B cell (primary cell): Measurements from ENCODE around the gene ABHD13. TPM values are rescaled to one million over a fixed set of nuclear protein-coding genes. Genes with fewer than 3 reads are reported as not detected.
A peak's percentile ranks its signal among the peaks of the same experiment; 100 is the strongest.

ENCODE experiments used
- ATAC-seq: fragments of 200-7000 bp; cut with Tn5 transposase; one replicate; pipeline ENCODE4 v1.10.0; 2021; ENCODE audit warnings: low read depth, mild to moderate bottlenecking, moderate number of reproducible peaks, moderate library complexity
- CTCF ChIA-PET: fragments of 350-600 bp; sonication (Branson Sonifier 250); formaldehyde crosslinking; loops from one replicate; lab custom pipeline; 2021; ENCODE audit warnings: antibody characterized with exemption, inconsistent platforms; lab: Charles Lee
- POLR2A ChIA-PET: fragments of 350-600 bp; sonication (Branson Sonifier 250); formaldehyde crosslinking; loops from one replicate; lab custom pipeline; 2021; ENCODE audit warnings: antibody characterized with exemption; lab: Charles Lee
- DNase-seq: peaks from one replicate; pipeline ENCODE4 v3.0.0; 2013
- H2AFZ ChIP-seq: 2 replicates; pipeline ENCODE4 v1.6.1; 2012; ENCODE audit warnings: mild to moderate bottlenecking, low read depth, low read length; ENCODE audit not compliant: insufficient read depth, poor library complexity, severe bottlenecking
- H3K27ac ChIP-seq, 2 donors: 1 replicate in 1 of 2; 2 replicates in 1 of 2; pipeline ENCODE4 v1.5.1; 2012 to 2013; ENCODE audit warnings: low read length in 2 of 2, mild to moderate bottlenecking in 2 of 2, moderate library complexity in 1 of 2
- H3K27me3 ChIP-seq, 4 experiments: fragments of 200-600 bp in 1 of 4; sonication (generic) in 1 of 4; replicated peaks in 1 of 4; 1 replicate in 2 of 4; 2 replicates in 2 of 4; pipeline versions ENCODE4 v1.6.1 to v1.7.0; 2013 to 2016; ENCODE audit warnings: low read length in 3 of 4, mild to moderate bottlenecking in 2 of 4, mixed read lengths in 1 of 4, moderate library complexity in 1 of 4; ENCODE audit not compliant: insufficient read depth in 4 of 4, control insufficient read depth in 3 of 4; ENCODE audit errors: control extremely low read depth in 1 of 4
- H3K36me3 ChIP-seq, 2 experiments: replicated peaks in 1 of 2; 1 replicate in 1 of 2; 2 replicates in 1 of 2; pipeline versions ENCODE4 v1.6.1 to v1.7.1; 2013; ENCODE audit warnings: low read length in 1 of 2; ENCODE audit not compliant: insufficient read depth in 2 of 2, control insufficient read depth in 1 of 2; ENCODE audit errors: control extremely low read depth in 1 of 2, extremely low read depth in 1 of 2
- H3K4me1 ChIP-seq, 2 donors: fragments of 200-600 bp in 1 of 2; sonication (generic) in 1 of 2; 1 replicate in 1 of 2; 2 replicates in 1 of 2; pipeline versions ENCODE4 v1.5.1 to v1.6.1; 2013 to 2017; ENCODE audit warnings: low read length in 2 of 2; ENCODE audit not compliant: control insufficient read depth in 2 of 2, insufficient read depth in 2 of 2
- H3K4me2 ChIP-seq: replicated peaks from 2 replicates; pipeline ENCODE3; 2012; ENCODE audit warnings: mild to moderate bottlenecking, low read depth, low read length; ENCODE audit not compliant: poor library complexity, severe bottlenecking
- H3K4me3 ChIP-seq, 5 experiments: fragments of 200-600 bp in 1 of 5; sonication (generic) in 1 of 5; 1 replicate in 3 of 5; 2 replicates in 2 of 5; pipeline versions ENCODE4 v1.5.1 to v1.7.0; 2011 to 2016; ENCODE audit warnings: low read length in 4 of 5, mild to moderate bottlenecking in 4 of 5, low read depth in 2 of 5, control low read depth in 1 of 5, moderate library complexity in 1 of 5; ENCODE audit not compliant: insufficient read depth in 1 of 5; ENCODE audit errors: control extremely low read depth in 1 of 5, extremely low read depth in 1 of 5
- H3K79me2 ChIP-seq: fragments of 200-600 bp; sonication (generic); one replicate; pipeline ENCODE4 v1.6.0; 2016; ENCODE audit warnings: low read length; ENCODE audit not compliant: control insufficient read depth, insufficient read depth
- H3K9ac ChIP-seq: fragments of 200-600 bp; sonication (generic); 2 replicates; pipeline ENCODE4 v1.6.1; 2017; ENCODE audit warnings: mild to moderate bottlenecking, low read length, moderate library complexity
- H3K9me3 ChIP-seq, 3 donors: one replicate each; pipeline versions ENCODE4 v1.6.1 to v1.7.1; 2013; ENCODE audit warnings: low read length in 2 of 3; ENCODE audit not compliant: control insufficient read depth in 2 of 3, insufficient read depth in 1 of 3; ENCODE audit errors: control extremely low read depth in 1 of 3
- H4K20me1 ChIP-seq: 2 replicates; pipeline ENCODE4 v1.6.0; 2012; ENCODE audit warnings: mild to moderate bottlenecking, low read length; ENCODE audit not compliant: insufficient read depth, control insufficient read depth, poor library complexity, severe bottlenecking
- H3K27ac Mint-ChIP-seq: one replicate; pipeline ENCODE4 v1.8.0; 2021; ENCODE audit warnings: mixed read lengths
- H3K27me3 Mint-ChIP-seq: one replicate; pipeline ENCODE4 v1.8.0; 2021; ENCODE audit warnings: mixed read lengths
- H3K4me1 Mint-ChIP-seq: one replicate; pipeline ENCODE4 v1.8.0; 2021; ENCODE audit warnings: mixed read lengths
- H3K4me3 Mint-ChIP-seq: one replicate; pipeline ENCODE4 v1.8.0; 2021; ENCODE audit warnings: mixed read lengths
- H3K9me3 Mint-ChIP-seq: one replicate; pipeline ENCODE4 v1.8.0; 2022; ENCODE audit warnings: mixed read lengths; ENCODE audit not compliant: insufficient read depth
- CTCF ChIP-seq: fragments of 200-600 bp; IDR thresholded peaks from one replicate; pipeline ENCODE4 v1.8.0; 2022; ENCODE audit warnings: antibody characterized with exemption, mild to moderate bottlenecking
- EZH2 ChIP-seq: IDR thresholded peaks from 2 replicates; pipeline ENCODE4 v1.6.1; 2012; ENCODE audit warnings: borderline replicate concordance, low read depth, mild to moderate bottlenecking, moderate library complexity, low read length; ENCODE audit not compliant: insufficient read depth, poor library complexity, severe bottlenecking
- WGBS: methylation state at CpG from one replicate; pipeline ENCODE4 v1.1.5; 2013; ENCODE audit warnings: missing lambda C conversion rate; ENCODE audit not compliant: insufficient coverage; 5-methylcytosine and 5-hydroxymethylcytosine counted together
- intact Hi-C: fragments of 100-400 bp; cut with micrococcal nuclease; formaldehyde crosslinking; loops from one replicate; pipeline ENCODE4 v1.10.0; 2022
- polyA plus RNA-seq: library from polyadenylated mRNA; depleted of rRNA; stranded (reverse); fragments of >200 nt; gene quantifications from 2 replicates; pipeline ENCODE4 v1.2.3, GENCODE V29; 2012
- total RNA-seq, 2 donors: library from RNA; stranded (reverse); fragments of 120-200 nt in 1 of 2; gene quantifications; 1 replicate in 1 of 2; 2 replicates in 1 of 2; pipeline versions ENCODE4 v1.2.3 to v1.2.4, GENCODE V29; 2013 to 2022

ABHD13 gene
- total and polyA plus RNA-seq, 2 donors (not counting 1 experiment from before 2014, with no cell fraction given): 6.2 to 14.6 TPM

- peaks cover 0 to 2% of the 10 kb centered on the region in 2 experiments for H3K36me3 ChIP-seq
- peaks cover 22 to 24% of the 10 kb centered on the region in 2 donors for H3K4me1 ChIP-seq
- 67% methylated on average over 3 of the region's 9 CpGs for WGBS
- no peaks in the 10 kb centered on the region for H3K27me3 ChIP-seq
- Mint-ChIP-seq H3K4me1 (peaks cover 29% of the 10 kb centered on the region), H3K9me3 (peaks cover 2% of the 10 kb centered on the region), H3K27me3 (no peaks in the 10 kb centered on the region), H3K27ac (no peak overlapping the region), H3K4me3 (no peak overlapping the region)
- H3K79me2 ChIP-seq: no peaks in the 10 kb centered on the region
- TF ChIP-seq CTCF (no peak), EZH2 (no peak)
- intact Hi-C loops: no loop called here
- no peak overlapping the region for H3K9ac ChIP-seq
- H4K20me1 ChIP-seq: no peaks in the 10 kb centered on the region
- no peak for ATAC-seq
- no peak overlapping the region for H3K27ac ChIP-seq
- H3K9me3 ChIP-seq: peaks cover 0 to 3% (median 0%) of the 10 kb centered on the region in 3 donors
- H3K4me3 ChIP-seq: no peak overlapping the region
- H3K4me2 ChIP-seq: no peak overlapping the region
- DNase-seq: no peak
- ChIA-PET CTCF (no interaction called here), POLR2A (no interaction called here)
- H2AFZ ChIP-seq: no peak overlapping the region
Measured at GRCh38 chr13:108263621-108264355, 45.6 kb downstream of the ABHD13 start.

- Histone ChIP-seq H2AFZ (peak overlapping the region; percentile 78), H3K36me3 (no peaks in the 10 kb centered on the region), H3K4me2 (peak overlapping the region; percentile 66), H3K4me1 (peaks cover 37 to 44% of the 10 kb centered on the region in 2 donors), H3K27me3 (no peaks in the 10 kb centered on the region), H3K79me2 (no peaks in the 10 kb centered on the region), H3K9me3 (peaks cover 0 to 3% (median 0%) of the 10 kb centered on the region in 3 donors), H3K4me3 (peak overlapping the region in 4 of 5 experiments; percentile 3 to 34 (median 24)), H3K27ac (peak overlapping the region; percentile 46 to 57), H4K20me1 (no peaks in the 10 kb centered on the region), H3K9ac (peak overlapping the region; percentile 28)
- intact Hi-C loops: no loop called here
- no peak for TF ChIP-seq CTCF
- no peak for TF ChIP-seq EZH2
- Mint-ChIP-seq H3K9me3 (peaks cover 2% of the 10 kb centered on the region), H3K4me3 (peak overlapping the region; percentile 85), H3K27me3 (no peaks in the 10 kb centered on the region), H3K27ac (peak overlapping the region; percentile 91), H3K4me1 (peaks cover 49% of the 10 kb centered on the region)
- CTCF ChIA-PET: no interaction called here
- ATAC-seq (no peak), DNase-seq (peak; percentile 36)
- 5% methylated on average over 5 of the region's 10 CpGs for WGBS
- POLR2A ChIA-PET: no interaction called here
Measured at GRCh38 chr13:108266321-108266990, 48.3 kb downstream of the ABHD13 start.
